ENCODE data around the gene RNF123.

The RNF123 gene

DNA sequence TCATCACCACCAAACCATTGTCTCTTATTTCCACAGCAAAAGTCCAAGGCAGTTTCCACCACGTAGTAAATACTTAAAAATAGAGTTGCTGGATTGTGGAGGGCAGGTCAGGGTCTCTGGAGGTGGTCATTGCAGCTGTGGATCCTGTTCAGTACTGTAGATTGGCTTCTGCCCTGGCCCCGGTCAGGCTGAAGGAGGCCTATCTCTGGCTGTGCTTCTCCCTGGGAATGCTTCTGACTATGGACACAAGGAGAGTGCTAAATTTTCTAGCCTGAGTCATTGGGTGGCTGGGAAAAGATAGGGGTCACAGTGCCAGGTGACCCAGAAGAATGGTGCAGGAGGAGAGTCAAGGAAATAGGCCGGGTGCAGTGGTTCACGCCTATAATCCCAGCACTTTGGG is 60.7 kb downstream of the RNF123 start:
- DNase-seq (ENCODE audit: low read depth in 2 of 2), result no peak

DNA sequence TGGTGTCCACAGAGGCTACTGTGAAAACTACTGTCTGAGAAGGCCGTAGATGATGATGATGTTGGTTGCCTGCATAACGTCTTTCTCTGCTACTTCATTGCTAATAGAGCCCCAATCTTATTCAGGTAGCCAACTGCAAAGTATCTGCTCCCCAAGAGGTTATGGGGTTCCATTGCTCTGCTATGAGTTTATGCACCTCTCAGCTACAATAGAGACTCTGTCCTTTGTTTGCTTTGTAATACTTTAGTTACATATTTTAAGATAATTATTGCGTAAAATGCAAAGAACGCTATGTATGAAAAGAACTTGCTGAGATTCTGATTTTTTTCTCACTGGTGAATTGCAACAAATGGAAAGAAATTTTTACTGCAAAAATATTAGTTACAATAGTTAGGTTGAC is 62.1 kb downstream of the RNF123 start:
- DNase-seq (ENCODE audit: low read depth in 2 of 2), result no peak

- no peak for DNase-seq (ENCODE audit: low read depth in 2 of 2)
Measured at GRCh38 chr3:49754536-49754935, 65.2 kb downstream of the RNF123 start.

DNA sequence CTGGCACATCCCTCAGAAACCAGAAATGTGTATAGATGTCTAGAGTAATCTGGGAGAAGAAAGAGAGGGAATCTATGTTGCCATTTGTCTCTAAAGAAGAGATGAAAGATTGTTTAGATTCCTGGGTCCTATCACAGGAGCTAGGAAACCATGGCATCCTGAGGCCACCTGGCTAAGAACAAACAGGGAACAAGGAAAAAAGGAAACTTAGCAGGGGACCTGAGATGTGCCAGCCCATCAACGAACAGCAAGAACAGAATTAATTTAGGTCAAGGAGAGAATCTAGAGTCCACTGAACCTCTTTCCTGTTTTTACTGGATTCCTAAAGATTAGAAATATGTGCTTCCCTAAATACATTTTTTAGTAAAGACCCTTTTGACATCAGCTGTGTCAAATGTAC is 66.7 kb downstream of the RNF123 start:
- no peak for DNase-seq (ENCODE audit: low read depth in 2 of 2)

- no peak for DNase-seq (ENCODE audit: low read depth in 2 of 2)
Measured at GRCh38 chr3:49757197-49757596, 67.8 kb downstream of the RNF123 start.

DNA sequence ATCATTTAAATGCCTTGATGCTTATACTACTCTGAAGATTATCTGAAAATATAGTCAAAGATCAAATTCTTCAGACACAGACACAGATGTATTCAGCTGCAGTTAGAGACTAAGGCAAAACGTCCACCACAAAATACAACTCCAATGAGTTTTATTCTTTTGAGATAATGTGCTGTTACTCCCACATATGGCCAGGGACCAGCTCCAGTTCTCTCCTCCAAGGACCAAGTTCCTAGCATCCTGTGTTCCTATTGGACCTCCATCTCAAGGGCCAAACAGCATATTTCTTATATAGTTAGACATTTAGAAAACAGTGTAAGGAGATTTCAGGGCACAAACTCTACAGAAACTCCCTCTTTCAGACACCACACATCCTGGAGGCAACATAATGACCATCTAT is 69.9 kb downstream of the RNF123 start:
- DNase-seq (ENCODE audit: low read depth in 2 of 2), result no peak

- no peak for DNase-seq (ENCODE audit: low read depth in 2 of 2)
Measured at GRCh38 chr3:49761661-49762060, 72.3 kb downstream of the RNF123 start.

DNA sequence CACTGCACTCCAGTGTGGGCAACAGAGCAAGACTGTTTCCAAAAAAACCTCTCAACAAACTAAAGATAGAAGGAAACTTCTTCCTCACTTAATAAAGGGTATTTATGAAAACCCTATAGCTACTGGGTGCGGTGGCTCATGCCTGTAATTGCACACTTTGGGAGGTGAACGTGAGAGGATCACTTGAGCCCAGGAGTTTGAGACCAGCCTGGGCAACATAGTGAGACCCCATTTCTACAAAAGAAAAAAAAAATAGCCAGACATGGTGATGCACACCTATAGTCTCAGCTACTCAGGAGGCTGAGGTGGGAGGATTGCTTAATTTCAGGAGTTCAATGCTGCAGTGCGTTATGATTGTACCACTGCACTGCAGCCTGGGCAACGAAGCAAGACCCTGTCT is 74.6 kb downstream of the RNF123 start:
- DNase-seq (ENCODE audit: low read depth in 2 of 2), result no peak

GRCh38 chr3:49769286-49769915 is 80.0 kb downstream of the RNF123 start:
- DNase-seq (ENCODE audit: low read depth in 2 of 2), result no peak

DNA sequence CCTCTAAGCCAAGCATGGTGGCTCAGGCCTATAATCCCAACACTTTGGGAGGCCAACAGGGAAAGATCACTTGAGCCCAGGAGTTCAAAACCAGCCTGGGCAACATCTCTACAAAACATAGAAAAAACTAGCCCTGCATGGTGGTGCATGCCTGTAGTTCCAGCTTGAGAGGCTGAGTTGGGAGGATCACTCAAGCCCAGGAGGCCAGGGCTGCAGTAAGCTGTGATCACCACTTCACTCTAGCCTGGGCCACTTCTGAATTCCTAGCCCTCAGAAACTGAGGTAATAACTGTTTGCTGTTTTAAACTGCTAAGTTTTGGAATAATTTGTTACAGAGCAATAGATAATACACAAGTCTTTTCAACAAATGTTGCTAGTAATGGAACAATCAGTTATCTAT is 80.6 kb downstream of the RNF123 start:
- no peak for DNase-seq (ENCODE audit: low read depth in 2 of 2)

Data from stimulated activated CD8-positive, alpha-beta memory T cell treated with anti-CD3 and anti-CD28 coated beads, Interleukin-7, amount 100 ng/mL, for 1 hour (primary cell).